ENCODE results near the gene PTPRN2. TPM values are rescaled to one million over a fixed set of nuclear protein-coding genes. Genes with fewer than 3 reads are reported as not detected.

The PTPRN2 gene
- total RNA-seq, 1 donor from 2014 or later, result 0.41 TPM

- no peak overlapping the region for H3K27ac Mint-ChIP-seq
- no peak for DNase-seq (ENCODE audit: low spot score)
- no peaks in the 10 kb centered on the region for H3K9me3 Mint-ChIP-seq
- intact Hi-C loops (cut with micrococcal nuclease), result no loop called here
- peaks cover 4% of the 10 kb centered on the region for H3K27me3 Mint-ChIP-seq (ENCODE audit: insufficient read depth)
- H3K4me1 Mint-ChIP-seq (ENCODE audit: low read depth), result no peaks in the 10 kb centered on the region
- no peaks in the 10 kb centered on the region for H3K36me3 Mint-ChIP-seq (ENCODE audit: low read depth)
- H3K4me3 Mint-ChIP-seq, result no peak overlapping the region
These were observed 632.7 kb downstream of the PTPRN2 start for GRCh38 chr7:157954901-157955300.

- Mint-ChIP-seq H3K27ac (no peak overlapping the region), H3K36me3 (ENCODE audit: low read depth) (no peaks in the 10 kb centered on the region)
These were observed 634.6 kb downstream of the PTPRN2 start for GRCh38 chr7:157952841-157953645.

GRCh38 chr7:157952050-157952667 lies 635.5 kb downstream of the PTPRN2 start:
- intact Hi-C loops (cut with micrococcal nuclease), result no loop called here
- H3K27ac Mint-ChIP-seq, result no peak overlapping the region
- no peaks in the 10 kb centered on the region for H3K27me3 Mint-ChIP-seq (ENCODE audit: insufficient read depth)
- no peaks in the 10 kb centered on the region for H3K36me3 Mint-ChIP-seq (ENCODE audit: low read depth)
- no peak overlapping the region for H3K4me3 Mint-ChIP-seq
- no peaks in the 10 kb centered on the region for H3K4me1 Mint-ChIP-seq (ENCODE audit: low read depth)
- no peaks in the 10 kb centered on the region for H3K9me3 Mint-ChIP-seq
- no peak for DNase-seq (ENCODE audit: low spot score)

More at GRCh38 chr7:157952841-157953645, 634.6 kb downstream of the PTPRN2 start:
- no peak for DNase-seq (ENCODE audit: low spot score)
- H3K4me1 Mint-ChIP-seq (ENCODE audit: low read depth), result no peaks in the 10 kb centered on the region
- no peaks in the 10 kb centered on the region for H3K27me3 Mint-ChIP-seq (ENCODE audit: insufficient read depth)
- intact Hi-C loops (cut with micrococcal nuclease), result no loop called here
- no peak overlapping the region for H3K4me3 Mint-ChIP-seq
- H3K9me3 Mint-ChIP-seq, result no peaks in the 10 kb centered on the region

GRCh38 chr7:157951300-157952049 lies 636.1 kb downstream of the PTPRN2 start:
- no peak for DNase-seq (ENCODE audit: low spot score)
- Mint-ChIP-seq H3K9me3 (peaks cover 1% of the 10 kb centered on the region), H3K4me1 (ENCODE audit: low read depth) (no peaks in the 10 kb centered on the region), H3K27me3 (ENCODE audit: insufficient read depth) (no peaks in the 10 kb centered on the region), H3K4me3 (no peak overlapping the region), H3K27ac (no peak overlapping the region), H3K36me3 (ENCODE audit: low read depth) (no peaks in the 10 kb centered on the region)
- intact Hi-C loops (cut with micrococcal nuclease), result no loop called here

- no peaks in the 10 kb centered on the region for H3K27me3 Mint-ChIP-seq (ENCODE audit: insufficient read depth)
- H3K4me3 Mint-ChIP-seq, result no peak overlapping the region
- no peak for DNase-seq (ENCODE audit: low spot score)
- H3K4me1 Mint-ChIP-seq (ENCODE audit: low read depth), result no peaks in the 10 kb centered on the region
- peaks cover 13% of the 10 kb centered on the region for H3K9me3 Mint-ChIP-seq
- no peak overlapping the region for H3K27ac Mint-ChIP-seq
- H3K36me3 Mint-ChIP-seq (ENCODE audit: low read depth), result no peaks in the 10 kb centered on the region
- intact Hi-C loops (cut with micrococcal nuclease), result no loop called here
These were observed 637.9 kb downstream of the PTPRN2 start for GRCh38 chr7:157949711-157950110.

GRCh38 chr7:157947504-157947903 lies 640.1 kb downstream of the PTPRN2 start:
- intact Hi-C loops (cut with micrococcal nuclease), result no loop called here

GRCh38 chr7:157946398-157947060 lies 641.1 kb downstream of the PTPRN2 start:
- intact Hi-C loops (cut with micrococcal nuclease), result no loop called here
- Mint-ChIP-seq H3K27me3 (ENCODE audit: insufficient read depth) (no peaks in the 10 kb centered on the region), H3K27ac (no peak overlapping the region), H3K9me3 (peaks cover 13% of the 10 kb centered on the region), H3K36me3 (ENCODE audit: low read depth) (no peaks in the 10 kb centered on the region), H3K4me1 (ENCODE audit: low read depth) (no peaks in the 10 kb centered on the region), H3K4me3 (no peak overlapping the region)
- DNase-seq (ENCODE audit: low spot score), result no peak

More at GRCh38 chr7:157947504-157947903, 640.1 kb downstream of the PTPRN2 start:
- Mint-ChIP-seq H3K36me3 (ENCODE audit: low read depth) (no peaks in the 10 kb centered on the region), H3K4me1 (ENCODE audit: low read depth) (no peaks in the 10 kb centered on the region), H3K4me3 (no peak overlapping the region), H3K27ac (no peak overlapping the region), H3K9me3 (peaks cover 13% of the 10 kb centered on the region), H3K27me3 (ENCODE audit: insufficient read depth) (no peaks in the 10 kb centered on the region)
- no peak for DNase-seq (ENCODE audit: low spot score)

GRCh38 chr7:157945401-157945800 lies 642.2 kb downstream of the PTPRN2 start:
- Mint-ChIP-seq H3K27me3 (ENCODE audit: insufficient read depth) (no peaks in the 10 kb centered on the region), H3K9me3 (peaks cover 13% of the 10 kb centered on the region), H3K36me3 (ENCODE audit: low read depth) (no peaks in the 10 kb centered on the region), H3K4me1 (ENCODE audit: low read depth) (no peaks in the 10 kb centered on the region), H3K4me3 (no peak overlapping the region), H3K27ac (no peak overlapping the region)
- no peak for DNase-seq (ENCODE audit: low spot score)
- intact Hi-C loops (cut with micrococcal nuclease), result no loop called here

GRCh38 chr7:157944734-157945291 lies 642.8 kb downstream of the PTPRN2 start:
- peaks cover 13% of the 10 kb centered on the region for H3K9me3 Mint-ChIP-seq

GRCh38 chr7:157944051-157944450 lies 643.6 kb downstream of the PTPRN2 start:
- Mint-ChIP-seq H3K27me3 (ENCODE audit: insufficient read depth) (no peaks in the 10 kb centered on the region), H3K9me3 (peaks cover 13% of the 10 kb centered on the region), H3K4me3 (no peak overlapping the region), H3K4me1 (ENCODE audit: low read depth) (no peaks in the 10 kb centered on the region), H3K27ac (no peak overlapping the region), H3K36me3 (ENCODE audit: low read depth) (no peaks in the 10 kb centered on the region)
- intact Hi-C loops (cut with micrococcal nuclease), result no loop called here
- no peak for DNase-seq (ENCODE audit: low spot score)

More at GRCh38 chr7:157944734-157945291, 642.8 kb downstream of the PTPRN2 start:
- Mint-ChIP-seq H3K4me1 (ENCODE audit: low read depth) (no peaks in the 10 kb centered on the region), H3K27me3 (ENCODE audit: insufficient read depth) (no peaks in the 10 kb centered on the region), H3K4me3 (no peak overlapping the region), H3K36me3 (ENCODE audit: low read depth) (no peaks in the 10 kb centered on the region), H3K27ac (no peak overlapping the region)
- DNase-seq (ENCODE audit: low spot score), result no peak
- intact Hi-C loops (cut with micrococcal nuclease), result no loop called here

- H3K27ac Mint-ChIP-seq, result no peak overlapping the region
- no peak for DNase-seq (ENCODE audit: low spot score)
- H3K27me3 Mint-ChIP-seq (ENCODE audit: insufficient read depth), result no peaks in the 10 kb centered on the region
- peaks cover 17% of the 10 kb centered on the region for H3K9me3 Mint-ChIP-seq
- no peak overlapping the region for H3K4me3 Mint-ChIP-seq
- H3K36me3 Mint-ChIP-seq (ENCODE audit: low read depth), result no peaks in the 10 kb centered on the region
- H3K4me1 Mint-ChIP-seq (ENCODE audit: low read depth), result no peaks in the 10 kb centered on the region
- intact Hi-C loops (cut with micrococcal nuclease), result no loop called here
These were observed 644.1 kb downstream of the PTPRN2 start for GRCh38 chr7:157943561-157943960.

- H3K4me3 Mint-ChIP-seq, result no peak overlapping the region
- no peaks in the 10 kb centered on the region for H3K36me3 Mint-ChIP-seq (ENCODE audit: low read depth)
- peaks cover 23% of the 10 kb centered on the region for H3K9me3 Mint-ChIP-seq
- H3K27ac Mint-ChIP-seq, result no peak overlapping the region
- no peaks in the 10 kb centered on the region for H3K27me3 Mint-ChIP-seq (ENCODE audit: insufficient read depth)
- intact Hi-C loops (cut with micrococcal nuclease), result no loop called here
- no peak for DNase-seq (ENCODE audit: low spot score)
- H3K4me1 Mint-ChIP-seq (ENCODE audit: low read depth), result no peaks in the 10 kb centered on the region
These were observed 646.4 kb downstream of the PTPRN2 start for GRCh38 chr7:157941210-157941609.

Measured in activated T-helper 1 cell treated with anti-CD3 and anti-CD28 coated beads, Interleukin-12 subunit alpha, Interleukin-12 subunit beta, Interleukin-2, Interleukin-4 antibody, amounts not matched to agents 30 ng/mL and 10 ng/mL and 1 ng/mL, durations not matched to agents 14 hours and 24 hours and 36 hours (primary cell).